K562 (cell line): ENCODE data around the gene DESI1. TPM values are rescaled to one million over a fixed set of nuclear protein-coding genes. Genes with fewer than 3 reads are reported as not detected.

Source experiments
- ATAC-seq: fragments of 200-7000 bp; cut with Tn5 transposase; 3 replicates; pipeline ENCODE4 v1.9.1; 2020; ENCODE audit warnings: moderate library complexity
- BruUV-seq: library from RNA; stranded (reverse); fragments of 400-500 nt; replicated peaks from 2 replicates; lab custom pipeline; 2021; lab: Mats Ljungman, UMichigan
- CTCF ChIA-PET: fragments of 300-600 bp; formaldehyde crosslinking; extraction: SDS; loops from one replicate; lab custom pipeline; 2021; ENCODE audit warnings: low intra/inter-chr PET ratio; lab: Yijun Ruan, JAX
- POLR2A ChIA-PET: fragments of 300-600, 350-650 bp; sonication (Branson Sonifier 250); formaldehyde crosslinking; extraction: SDS; loops from one replicate; lab custom pipeline; 2021; ENCODE audit warnings: antibody characterized with exemption, inconsistent platforms; lab: Yijun Ruan, JAX
- DNase-seq, 4 experiments: peaks; one replicate each; pipeline versions ENCODE4 v3.0.0 to v3.0.0-alpha.2; 2011 to 2018; ENCODE audit warnings: low spot score in 3 of 4, mixed read lengths in 3 of 4; ENCODE audit errors: extremely low read depth in 1 of 4
- FAIRE-seq: peaks from 2 replicates; lab custom pipeline; 2011; peaks lifted over from hg19 to GRCh38; lab: Jason Lieb, UNC
- H2AFZ ChIP-seq: 2 replicates; pipeline ENCODE4 v1.6.0; 2011; ENCODE audit warnings: low read depth, low read length, control low read depth, inconsistent platforms
- H3K27ac ChIP-seq: fragments of 200-600 bp; 3 replicates; pipeline ENCODE4 v1.8.0; 2011; ENCODE audit warnings: low read depth, mild to moderate bottlenecking, control low read depth, inconsistent platforms, low read length, moderate library complexity, mixed read lengths; ENCODE audit errors: extremely low read depth
- H3K27me3 ChIP-seq, 2 experiments: fragments of 300-600 bp in 1 of 2; 2 replicates in 1 of 2; 3 replicates in 1 of 2; pipeline versions ENCODE4 v1.6.0 to v1.8.0; 2011; ENCODE audit warnings: inconsistent platforms in 2 of 2, low read length in 2 of 2, mild to moderate bottlenecking in 1 of 2, mixed read lengths in 1 of 2, moderate library complexity in 1 of 2; ENCODE audit not compliant: control insufficient read depth in 2 of 2, insufficient read depth in 2 of 2
- H3K36me3 ChIP-seq: fragments of 300-600 bp; 3 replicates; pipeline ENCODE4 v1.8.0; 2011; ENCODE audit warnings: mild to moderate bottlenecking, low read length, inconsistent platforms; ENCODE audit not compliant: control insufficient read depth, insufficient read depth
- H3K4me1 ChIP-seq, 2 experiments: fragments of 200-600 bp in 1 of 2; replicated peaks in 1 of 2; 2 replicates in 1 of 2; 3 replicates in 1 of 2; pipeline versions ENCODE4 v1.5.1 to v1.8.0; 2011; ENCODE audit warnings: inconsistent platforms in 2 of 2, low read length in 2 of 2, mild to moderate bottlenecking in 1 of 2, mixed read lengths in 1 of 2, moderate library complexity in 1 of 2; ENCODE audit not compliant: control insufficient read depth in 2 of 2, insufficient read depth in 2 of 2
- H3K4me2 ChIP-seq: 2 replicates; pipeline ENCODE4 v1.6.1; 2011; ENCODE audit warnings: low read length, control low read depth, inconsistent platforms, mixed read lengths; ENCODE audit not compliant: insufficient read depth
- H3K4me3 ChIP-seq: fragments of 200-600 bp; sonication (generic), shearing (Covaris generic); 2 replicates; pipeline ENCODE4 v1.5.1; 2016; ENCODE audit warnings: control low read depth, inconsistent platforms
- H3K79me2 ChIP-seq: fragments of 200-600 bp; 3 replicates; pipeline ENCODE4 v1.8.0; 2011; ENCODE audit warnings: low read length, inconsistent platforms; ENCODE audit not compliant: control insufficient read depth, insufficient read depth
- H3K9ac ChIP-seq, 2 experiments: 2 replicates each; pipeline versions ENCODE4 v1.6.0 to v1.6.1; 2011; ENCODE audit warnings: low read depth in 2 of 2, low read length in 2 of 2, control low read depth in 1 of 2, inconsistent platforms in 1 of 2, mild to moderate bottlenecking in 1 of 2, mixed read lengths in 1 of 2; ENCODE audit not compliant: insufficient read depth in 1 of 2
- H3K9me1 ChIP-seq: one replicate; pipeline ENCODE4 v1.6.0; 2011; ENCODE audit warnings: inconsistent platforms, mild to moderate bottlenecking, low read length, moderate library complexity; ENCODE audit not compliant: control insufficient read depth, insufficient read depth
- H3K9me3 ChIP-seq: replicated peaks from 2 replicates; pipeline ENCODE4 v1.5.1; 2011; ENCODE audit warnings: low read depth, low read length, inconsistent platforms; ENCODE audit not compliant: control insufficient read depth, insufficient read depth
- H4K20me1 ChIP-seq: replicated peaks from 2 replicates; pipeline ENCODE4 v1.6.1; 2011; ENCODE audit warnings: low read length, inconsistent platforms, mixed read lengths; ENCODE audit not compliant: control insufficient read depth, insufficient read depth
- BRF1 ChIP-seq: IDR thresholded peaks from 3 replicates; pipeline ENCODE4 v1.6.1; 2011; ENCODE audit warnings: borderline replicate concordance, mild to moderate bottlenecking; ENCODE audit not compliant: insufficient read length; ENCODE audit errors: extremely low read depth
- CBFA2T2 ChIP-seq: fragments of 450-650 bp; conservative IDR thresholded peaks from 2 replicates; pipeline ENCODE4 v1.6.1; 2017; ENCODE audit warnings: mild to moderate bottlenecking
- DNMT1 ChIP-seq: fragments of 450-650 bp; IDR thresholded peaks from 2 replicates; pipeline ENCODE4 v1.6.1; 2016; ENCODE audit warnings: antibody characterized with exemption, mild to moderate bottlenecking
- FOS ChIP-seq: IDR thresholded peaks from 3 replicates; pipeline ENCODE4 v1.6.1; 2011; ENCODE audit not compliant: insufficient read length; ENCODE audit errors: extremely low read depth
- FUS ChIP-seq: fragments of 200-400 bp; formaldehyde crosslinking; optimal IDR thresholded peaks from 2 replicates; pipeline ENCODE3; 2017; ENCODE audit warnings: low read depth, low read length
- HDAC1 ChIP-seq, 2 experiments: fragments of 450-650 bp; IDR thresholded peaks; 2 replicates each; pipeline ENCODE4 v1.6.1; 2016 to 2017; ENCODE audit warnings: inconsistent platforms in 1 of 2, mild to moderate bottlenecking in 1 of 2, moderate library complexity in 1 of 2
- HMG20A ChIP-seq: fragments of 450-650 bp; formaldehyde crosslinking; conservative IDR thresholded peaks from 2 replicates; pipeline ENCODE4 v1.4.0; 2020; ENCODE audit warnings: mild to moderate bottlenecking, mixed read lengths
- HMGN3 ChIP-seq: IDR thresholded peaks from 2 replicates; pipeline ENCODE4 v1.6.1; 2011; ENCODE audit warnings: borderline replicate concordance, low read depth, mild to moderate bottlenecking, mixed read lengths, low read length; ENCODE audit not compliant: insufficient read length; ENCODE audit errors: extremely low read depth
- IFI16 ChIP-seq: fragments of 250-450 bp; sonication (Bioruptor Pico); IDR thresholded peaks from 2 replicates; pipeline ENCODE4 v2.1.2; 2022; ENCODE audit warnings: mild to moderate bottlenecking, inconsistent platforms
- MCM2 ChIP-seq: fragments of 450-650 bp; IDR thresholded peaks from 2 replicates; pipeline ENCODE4 v1.6.1; 2017; ENCODE audit warnings: low read depth, mild to moderate bottlenecking
- NFYB ChIP-seq: IDR thresholded peaks from 2 replicates; pipeline ENCODE4 v1.6.1; 2011; ENCODE audit warnings: mild to moderate bottlenecking, moderate library complexity; ENCODE audit not compliant: insufficient read length; ENCODE audit errors: extremely low read depth
- RBBP5 ChIP-seq: fragments of 200-600 bp; sonication (generic); IDR thresholded peaks from 2 replicates; pipeline ENCODE4 v1.6.1; 2012; ENCODE audit warnings: borderline replicate concordance, mild to moderate bottlenecking, low read length, control low read depth, inconsistent platforms; ENCODE audit not compliant: insufficient read depth, poor library complexity, severe bottlenecking
- RCOR1 ChIP-seq, 2 experiments: IDR thresholded peaks; 2 replicates each; pipeline ENCODE4 v1.6.1; 2012; ENCODE audit warnings: low read depth in 2 of 2, low read length in 2 of 2, borderline replicate concordance in 1 of 2, improper control_type of control experiment in 1 of 2
- SOX6 ChIP-seq: fragments of 450-650 bp; IDR thresholded peaks from 2 replicates; pipeline ENCODE4 v1.6.1; 2014; ENCODE audit warnings: mild to moderate bottlenecking
- ZNF121 ChIP-seq: sonication (generic); formaldehyde crosslinking; conservative IDR thresholded peaks from 2 replicates; pipeline ENCODE4 v1.8.0; 2022; ENCODE audit warnings: missing genetic modification reagents
- ZNF395 ChIP-seq: fragments of 200-800 bp; sonication (Bioruptor generic); IDR thresholded peaks from 2 replicates; pipeline ENCODE4 v1.6.1; 2017; ENCODE audit warnings: missing genetic modification characterization, missing compliant biosample characterization
- ZNF766 ChIP-seq: fragments of 200-800 bp; sonication (Bioruptor generic); conservative IDR thresholded peaks from 2 replicates; pipeline ENCODE4 v1.6.1; 2016; ENCODE audit warnings: missing genetic modification characterization, missing compliant biosample characterization
- WGBS: fragments of 100-300 bp; shearing (Covaris generic); methylation state at CpG from one replicate; pipeline ENCODE4 v1.1.6; 2016; ENCODE audit warnings: low coverage, mixed read lengths; ENCODE audit not compliant: insufficient coverage; ENCODE audit errors: missing lambda C conversion rate; 5-methylcytosine and 5-hydroxymethylcytosine counted together
- in situ Hi-C: fragments of 300-500 bp; cut with MboI; formaldehyde crosslinking; loops from 4 replicates; pipeline ENCODE4 v1.15.0; 2018; ENCODE audit warnings: inconsistent platforms, mixed read lengths
- intact Hi-C: fragments of 100-400 bp; cut with micrococcal nuclease; formaldehyde crosslinking; loops from 2 replicates; pipeline ENCODE4 v1.14.2; 2022
- polyA plus RNA-seq, 8 experiments: library from polyadenylated mRNA; depleted of rRNA in 4 of 8; stranded (reverse) in 5 of 8; unstranded in 3 of 8; fragments of >200 nt; fragmentation: Nextera tagmentation in 2 of 8; fragmentation: Illumina TruSeq in 1 of 8; extraction: Ambion mirVana in 2 of 8; extraction: Trizol in 1 of 8; gene quantifications; 2 replicates each; pipeline versions ENCODE4 v1.2.1 to v1.2.3, GENCODE V29; 2011 to 2014; ENCODE audit warnings: inconsistent platforms in 1 of 8, missing spikeins in 1 of 8
- total RNA-seq, 7 experiments: library from RNA; depleted of rRNA in 6 of 7; stranded (reverse); fragments of >200 nt in 6 of 7; fragmentation: Illumina TruSeq in 2 of 7; extraction: Trizol in 2 of 7; gene quantifications; 2 replicates each; pipeline versions ENCODE4 v1.2.1 to v1.2.3, GENCODE V29; 2011 to 2021; ENCODE audit warnings: low replicate concordance in 1 of 7
- TF ChIP-seq, protein P1 (sequence below): fragments of 450-650 bp; IDR thresholded peaks from 2 replicates; pipeline ENCODE4 v1.6.1; 2016; ENCODE audit warnings: antibody characterized with exemption
- TF ChIP-seq, protein P2 (sequence below): fragments of 250-450 bp; sonication (Bioruptor Pico); IDR thresholded peaks from 2 replicates; pipeline ENCODE4 v1.5.0; 2022; ENCODE audit warnings: mild to moderate bottlenecking

Gene DESI1
- total and polyA plus RNA-seq, 9 of the 15 experiments (the other 6 are each of a cell fraction or from before 2014, with no cell fraction given): 7.2 to 45.9 (median 29.8) TPM

- TF ChIP-seq, protein P1, sequence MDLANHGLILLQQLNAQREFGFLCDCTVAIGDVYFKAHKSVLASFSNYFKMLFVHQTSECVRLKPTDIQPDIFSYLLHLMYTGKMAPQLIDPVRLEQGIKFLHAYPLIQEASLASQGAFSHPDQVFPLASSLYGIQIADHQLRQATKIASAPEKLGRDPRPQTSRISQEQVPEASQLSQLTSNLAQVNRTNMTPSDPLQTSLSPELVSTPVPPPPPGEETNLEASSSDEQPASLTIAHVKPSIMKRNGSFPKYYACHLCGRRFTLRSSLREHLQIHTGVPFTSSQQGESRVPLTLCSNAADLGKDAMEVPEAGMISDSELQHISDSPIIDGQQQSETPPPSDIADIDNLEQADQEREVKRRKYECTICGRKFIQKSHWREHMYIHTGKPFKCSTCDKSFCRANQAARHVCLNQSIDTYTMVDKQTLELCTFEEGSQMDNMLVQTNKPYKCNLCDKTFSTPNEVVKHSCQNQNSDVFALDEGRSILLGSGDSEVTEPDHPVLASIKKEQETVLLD: no peak
- TF ChIP-seq RBBP5 (no peak), HMGN3 (no peak), RCOR1 (IDR thresholded peaks at IDR 0.05; ENCODE audit: borderline replicate concordance in 1 of 2, low read depth in 2 of 2, low read length in 2 of 2) (no peak), ZNF121 (CRISPR knock-in tag) (no peak), HMG20A (no peak), BRF1 (no peak)
Measured at GRCh38 chr22:41661713-41662112, 40.9 kb upstream of the DESI1 start (continued).

DNA sequence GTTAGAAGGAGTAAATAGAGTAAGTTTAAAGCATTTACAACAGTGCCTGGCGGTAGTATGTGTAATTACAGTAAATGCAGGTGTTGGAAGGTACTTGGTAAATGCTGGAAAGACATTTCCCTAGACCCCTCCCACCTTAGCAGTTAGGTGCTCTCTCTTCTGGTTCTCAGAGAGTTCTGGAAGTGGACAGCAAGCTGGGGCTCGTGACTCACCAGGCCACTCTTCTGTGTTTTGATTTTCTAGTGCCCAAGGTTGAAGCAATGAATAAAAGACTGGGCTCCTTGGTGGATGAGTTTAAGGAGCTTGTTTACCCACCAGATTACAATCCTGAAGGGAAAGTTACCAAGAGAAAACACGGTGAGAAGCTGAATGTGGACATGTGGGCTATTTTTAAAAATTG, 40.2 kb upstream of the DESI1 start:
- POLR2A ChIA-PET: interaction anchor here (1.1 to 1.5 kb wide), 2 partner anchors 10 to 18 kb away, joined by 3 to 6 read pairs; no protein-coding TSS in a partner anchor
- Histone ChIP-seq H3K79me2 (no peaks in the 10 kb centered on the region), H2AFZ (no peak overlapping the region), H3K27me3 (no peaks in the 10 kb centered on the region), H4K20me1 (no peaks in the 10 kb centered on the region), H3K4me1 (no peaks in the 10 kb centered on the region), H3K9ac (no peak overlapping the region), H3K9me1 (no peaks in the 10 kb centered on the region), H3K27ac (no peak overlapping the region), H3K9me3 (no peaks in the 10 kb centered on the region), H3K4me3 (no peak overlapping the region), H3K36me3 (peaks cover 85% of the 10 kb centered on the region), H3K4me2 (no peak overlapping the region)
- no peak for FAIRE-seq
- CTCF ChIA-PET: no interaction called here
- intact Hi-C loops: no loop called here
- no TSS peak for BruUV-seq
- ATAC-seq: no peak
- WGBS: 78% methylated on average over 3 of the region's 3 CpGs
- in situ Hi-C loops: no loop called here
- DNase-seq: no peak
- no peak for TF ChIP-seq MCM2
- TF ChIP-seq IFI16 (CRISPR knock-in tag): no peak
- TF ChIP-seq, protein P2, sequence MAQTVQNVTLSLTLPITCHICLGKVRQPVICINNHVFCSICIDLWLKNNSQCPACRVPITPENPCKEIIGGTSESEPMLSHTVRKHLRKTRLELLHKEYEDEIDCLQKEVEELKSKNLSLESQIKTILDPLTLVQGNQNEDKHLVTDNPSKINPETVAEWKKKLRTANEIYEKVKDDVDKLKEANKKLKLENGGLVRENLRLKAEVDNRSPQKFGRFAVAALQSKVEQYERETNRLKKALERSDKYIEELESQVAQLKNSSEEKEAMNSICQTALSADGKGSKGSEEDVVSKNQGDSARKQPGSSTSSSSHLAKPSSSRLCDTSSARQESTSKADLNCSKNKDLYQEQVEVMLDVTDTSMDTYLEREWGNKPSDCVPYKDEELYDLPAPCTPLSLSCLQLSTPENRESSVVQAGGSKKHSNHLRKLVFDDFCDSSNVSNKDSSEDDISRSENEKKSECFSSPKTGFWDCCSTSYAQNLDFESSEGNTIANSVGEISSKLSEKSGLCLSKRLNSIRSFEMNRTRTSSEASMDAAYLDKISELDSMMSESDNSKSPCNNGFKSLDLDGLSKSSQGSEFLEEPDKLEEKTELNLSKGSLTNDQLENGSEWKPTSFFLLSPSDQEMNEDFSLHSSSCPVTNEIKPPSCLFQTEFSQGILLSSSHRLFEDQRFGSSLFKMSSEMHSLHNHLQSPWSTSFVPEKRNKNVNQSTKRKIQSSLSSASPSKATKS (CRISPR knock-in tag): no peak
- TF ChIP-seq ZNF766 (CRISPR knock-in tag): no peak
- no peak for TF ChIP-seq FOS
- no peak for TF ChIP-seq CBFA2T2
- TF ChIP-seq SOX6: no peak
- TF ChIP-seq HDAC1 (IDR thresholded peaks at IDR 0.05): no peak
- TF ChIP-seq FUS: no peak
- TF ChIP-seq NFYB: no peak
- TF ChIP-seq ZNF395: no peak
- TF ChIP-seq DNMT1: no peak
